Fibroblast of lung (primary cell): ENCODE data around the gene FOXC1. TPM values are rescaled to one million over a fixed set of nuclear protein-coding genes. Genes with fewer than 3 reads are reported as not detected.

Source experiments
- DNase-seq, 2 donors: peaks; one replicate each; pipeline versions ENCODE4 v3.0.0 to v3.0.0-alpha.2; 2010; ENCODE audit warnings: low read depth in 2 of 2
- H2AFZ ChIP-seq: 2 replicates; pipeline ENCODE4 v1.5.1; 2012; ENCODE audit warnings: low read length, control low read depth, inconsistent platforms
- H3K27ac ChIP-seq: 2 replicates; pipeline ENCODE4 v1.5.1; 2011; ENCODE audit warnings: low read length, control low read depth; ENCODE audit not compliant: insufficient read depth
- H3K27me3 ChIP-seq: 2 replicates; pipeline ENCODE4 v1.5.1; 2011; ENCODE audit warnings: mild to moderate bottlenecking, low read length; ENCODE audit not compliant: control insufficient read depth, insufficient read depth
- H3K36me3 ChIP-seq: 2 replicates; pipeline ENCODE4 v1.5.1; 2011; ENCODE audit warnings: low read length; ENCODE audit not compliant: control insufficient read depth, insufficient read depth
- H3K4me1 ChIP-seq: 2 replicates; pipeline ENCODE4 v1.5.1; 2011; ENCODE audit warnings: low read length; ENCODE audit not compliant: control insufficient read depth, insufficient read depth; ENCODE audit errors: extremely low read depth
- H3K4me2 ChIP-seq: 2 replicates; pipeline ENCODE4 v1.5.1; 2011; ENCODE audit warnings: low read length, control low read depth; ENCODE audit not compliant: insufficient read depth; ENCODE audit errors: extremely low read depth
- H3K4me3 ChIP-seq, 4 experiments: fragments of 200-600 bp in 1 of 4; sonication (generic) in 1 of 4; replicated peaks in 1 of 4; 2 replicates each; pipeline ENCODE4 v1.5.1; 2011 to 2016; ENCODE audit warnings: low read length in 4 of 4, low read depth in 3 of 4, mild to moderate bottlenecking in 3 of 4, control low read depth in 2 of 4, inconsistent platforms in 1 of 4, mixed read lengths in 1 of 4; ENCODE audit not compliant: insufficient read depth in 1 of 4; ENCODE audit errors: control extremely low read depth in 1 of 4
- H3K79me2 ChIP-seq: 2 replicates; pipeline ENCODE4 v1.5.1; 2012; ENCODE audit warnings: mild to moderate bottlenecking, low read length, inconsistent platforms; ENCODE audit not compliant: control insufficient read depth, insufficient read depth
- H3K9ac ChIP-seq: 2 replicates; pipeline ENCODE4 v1.5.1; 2011; ENCODE audit warnings: mild to moderate bottlenecking, low read length, control low read depth; ENCODE audit not compliant: insufficient read depth
- H3K9me3 ChIP-seq: 2 replicates; pipeline ENCODE4 v1.5.1; 2012; ENCODE audit warnings: low read depth, low read length; ENCODE audit not compliant: control insufficient read depth, insufficient read depth
- H4K20me1 ChIP-seq: 2 replicates; pipeline ENCODE4 v1.5.1; 2011; ENCODE audit warnings: low read length; ENCODE audit not compliant: control insufficient read depth, insufficient read depth; ENCODE audit errors: extremely low read depth
- EZH2 ChIP-seq: IDR thresholded peaks from 2 replicates; pipeline ENCODE4 v1.5.1; 2012; ENCODE audit warnings: low read length, control low read depth, mild to moderate bottlenecking; ENCODE audit errors: missing control alignments
- polyA plus RNA-seq, 2 donors: library from polyadenylated mRNA; depleted of rRNA in 1 of 2; stranded (reverse) in 1 of 2; unstranded in 1 of 2; fragments of >200 nt; gene quantifications; 2 replicates each; pipeline ENCODE4 v1.2.1, GENCODE V29; 2011 to 2012; ENCODE audit warnings: missing spikeins in 1 of 2
- total RNA-seq: library from RNA; depleted of rRNA; stranded (reverse); fragments of >200 nt; gene quantifications from 2 replicates; pipeline ENCODE4 v1.2.1, GENCODE V29; 2014
- TF ChIP-seq, protein P1 (sequence below), 2 donors: IDR thresholded peaks in 1 of 2; conservative IDR thresholded peaks in 1 of 2; 1 replicate in 1 of 2; 2 replicates in 1 of 2; pipeline ENCODE4 v1.5.1; 2011 to 2012; ENCODE audit warnings: low read length in 2 of 2, control low read depth in 1 of 2, inconsistent platforms in 1 of 2, low read depth in 1 of 2, mild to moderate bottlenecking in 1 of 2

The FOXC1 gene
- total and polyA plus RNA-seq, 2 donors (not counting 1 experiment from before 2014, with no cell fraction given), result 0.66 to 2.3 TPM

- Histone ChIP-seq H3K4me2 (no peak overlapping the region), H3K27ac (no peak overlapping the region), H2AFZ (no peak overlapping the region), H3K4me1 (no peaks in the 10 kb centered on the region), H3K27me3 (no peaks in the 10 kb centered on the region), H3K79me2 (no peaks in the 10 kb centered on the region), H3K9me3 (no peaks in the 10 kb centered on the region), H3K9ac (no peak overlapping the region), H3K4me3 (no peak overlapping the region), H3K36me3 (no peaks in the 10 kb centered on the region), H4K20me1 (no peaks in the 10 kb centered on the region)
- DNase-seq, result no peak
- TF ChIP-seq EZH2, result no peak
- TF ChIP-seq, protein P1, sequence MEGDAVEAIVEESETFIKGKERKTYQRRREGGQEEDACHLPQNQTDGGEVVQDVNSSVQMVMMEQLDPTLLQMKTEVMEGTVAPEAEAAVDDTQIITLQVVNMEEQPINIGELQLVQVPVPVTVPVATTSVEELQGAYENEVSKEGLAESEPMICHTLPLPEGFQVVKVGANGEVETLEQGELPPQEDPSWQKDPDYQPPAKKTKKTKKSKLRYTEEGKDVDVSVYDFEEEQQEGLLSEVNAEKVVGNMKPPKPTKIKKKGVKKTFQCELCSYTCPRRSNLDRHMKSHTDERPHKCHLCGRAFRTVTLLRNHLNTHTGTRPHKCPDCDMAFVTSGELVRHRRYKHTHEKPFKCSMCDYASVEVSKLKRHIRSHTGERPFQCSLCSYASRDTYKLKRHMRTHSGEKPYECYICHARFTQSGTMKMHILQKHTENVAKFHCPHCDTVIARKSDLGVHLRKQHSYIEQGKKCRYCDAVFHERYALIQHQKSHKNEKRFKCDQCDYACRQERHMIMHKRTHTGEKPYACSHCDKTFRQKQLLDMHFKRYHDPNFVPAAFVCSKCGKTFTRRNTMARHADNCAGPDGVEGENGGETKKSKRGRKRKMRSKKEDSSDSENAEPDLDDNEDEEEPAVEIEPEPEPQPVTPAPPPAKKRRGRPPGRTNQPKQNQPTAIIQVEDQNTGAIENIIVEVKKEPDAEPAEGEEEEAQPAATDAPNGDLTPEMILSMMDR (conservative IDR thresholded peaks at IDR 0.05 in 1 of 2, IDR thresholded peaks at IDR 0.05 in 1 of 2; ENCODE audit: low read depth in 1 of 2, low read length in 2 of 2), result no peak
Observed at GRCh38 chr6:1639430-1639829, 29.7 kb downstream of the FOXC1 start.

- TF ChIP-seq, protein P1 (conservative IDR thresholded peaks at IDR 0.05 in 1 of 2, IDR thresholded peaks at IDR 0.05 in 1 of 2; ENCODE audit: low read depth in 1 of 2, low read length in 2 of 2), result no peak
- no peak for TF ChIP-seq EZH2
- Histone ChIP-seq H3K27me3 (no peaks in the 10 kb centered on the region), H3K27ac (no peak overlapping the region), H3K36me3 (no peaks in the 10 kb centered on the region), H3K4me3 (no peak overlapping the region), H3K9ac (no peak overlapping the region), H3K79me2 (no peaks in the 10 kb centered on the region), H3K4me2 (no peak overlapping the region), H3K9me3 (no peaks in the 10 kb centered on the region), H4K20me1 (no peaks in the 10 kb centered on the region), H3K4me1 (no peaks in the 10 kb centered on the region), H2AFZ (no peak overlapping the region)
- no peak for DNase-seq
Observed at GRCh38 chr6:1640476-1640875, 30.8 kb downstream of the FOXC1 start.

- TF ChIP-seq EZH2, result no peak
- TF ChIP-seq, protein P1 (conservative IDR thresholded peaks at IDR 0.05 in 1 of 2, IDR thresholded peaks at IDR 0.05 in 1 of 2; ENCODE audit: low read depth in 1 of 2, low read length in 2 of 2), result no peak
- no peaks in the 10 kb centered on the region for H3K9me3 ChIP-seq
- peak in 1 of 2 donors; percentile 8 for DNase-seq
Observed at GRCh38 chr6:1641343-1641885, 31.7 kb downstream of the FOXC1 start.

More at GRCh38 chr6:1641343-1641885, 31.7 kb downstream of the FOXC1 start:
- Histone ChIP-seq H3K79me2 (no peaks in the 10 kb centered on the region), H3K4me2 (no peak overlapping the region), H4K20me1 (no peaks in the 10 kb centered on the region), H3K27me3 (no peaks in the 10 kb centered on the region), H3K27ac (no peak overlapping the region), H3K4me3 (no peak overlapping the region), H3K9ac (no peak overlapping the region), H3K4me1 (no peaks in the 10 kb centered on the region), H3K36me3 (no peaks in the 10 kb centered on the region), H2AFZ (no peak overlapping the region)
